ENCODE measurements around the gene IGFN1. TPM values are rescaled to one million over a fixed set of nuclear protein-coding genes. Genes with fewer than 3 reads are reported as not detected.

Gene IGFN1
- polyA plus RNA-seq, 4 donors: under 0.01 to 0.50 (median 0.01) TPM; not detected in 1

DNA sequence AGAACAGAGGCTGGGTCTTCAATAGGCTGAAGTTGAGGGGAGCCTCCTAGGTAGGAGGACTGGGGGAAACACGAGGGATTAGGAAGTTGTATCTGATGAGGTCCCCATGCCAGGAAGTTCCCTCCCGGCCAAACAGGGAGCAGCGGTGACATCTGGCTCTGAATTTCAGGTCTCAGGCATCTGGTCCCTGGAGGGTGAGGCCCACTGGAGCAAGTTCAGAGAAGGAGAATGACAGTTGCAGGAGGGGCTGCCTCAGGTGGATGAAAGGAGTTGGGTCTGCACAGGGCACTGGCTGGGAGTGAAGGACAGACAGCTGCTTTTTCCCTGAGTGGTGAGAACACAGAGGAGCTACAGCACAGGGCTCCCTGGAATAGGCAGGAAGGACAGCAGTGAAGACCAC is 45.5 kb upstream of the IGFN1 start:
- WGBS, 3 donors: 87 to 92% (median 88%) methylated on average over 3 of the region's 3 CpGs
- no peak for DNase-seq
- Histone ChIP-seq H3K27me3 (ENCODE audit: control insufficient read depth in 3 of 3, insufficient read depth in 3 of 3, low read length in 3 of 3) (no peaks in the 10 kb centered on the region), H3K9me3 (ENCODE audit: control insufficient read depth in 2 of 2, insufficient read depth in 1 of 2, low read depth in 1 of 2, low read length in 1 of 2) (no peaks in the 10 kb centered on the region), H3K27ac (ENCODE audit: low read depth in 1 of 3, low read length in 2 of 3) (no peak overlapping the region), H3K36me3 (ENCODE audit: control insufficient read depth in 3 of 3, insufficient read depth in 2 of 3, low read depth in 1 of 3, low read length in 3 of 3) (peaks cover 0 to 84% (median 3%) of the 10 kb centered on the region in 3 donors), H3K4me3 (ENCODE audit: low read depth in 1 of 3, low read length in 3 of 3) (no peak overlapping the region), H3K4me1 (ENCODE audit: control insufficient read depth in 3 of 3, insufficient read depth in 2 of 3, low read depth in 1 of 3, low read length in 2 of 3) (no peaks in the 10 kb centered on the region)
- no peak for FAIRE-seq

DNA sequence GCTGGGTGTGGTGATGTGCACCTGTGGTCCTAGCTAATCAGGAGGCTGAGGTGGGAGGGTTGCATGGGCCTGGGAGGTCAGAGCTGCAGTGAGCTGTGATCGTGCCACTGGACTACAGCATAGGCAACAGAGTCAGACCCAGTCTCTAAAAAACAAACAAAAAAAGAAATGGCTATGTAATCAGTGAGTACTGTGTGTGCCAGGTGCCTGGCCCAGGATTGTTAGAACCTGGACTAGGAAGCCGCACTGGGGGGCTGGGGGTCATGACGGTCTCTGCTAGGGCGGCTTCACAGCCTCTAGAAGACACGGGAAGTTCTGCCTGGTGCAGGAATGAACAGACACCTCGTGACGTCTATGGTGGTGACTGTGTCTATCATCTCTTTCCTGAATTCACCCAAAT is 44.8 kb upstream of the IGFN1 start:
- no peak for DNase-seq
- Histone ChIP-seq H3K36me3 (ENCODE audit: control insufficient read depth in 3 of 3, insufficient read depth in 2 of 3, low read depth in 1 of 3, low read length in 3 of 3) (peaks cover 0 to 80% (median 3%) of the 10 kb centered on the region in 3 donors), H3K27ac (ENCODE audit: low read depth in 1 of 3, low read length in 2 of 3) (no peak overlapping the region), H3K4me1 (ENCODE audit: control insufficient read depth in 3 of 3, insufficient read depth in 2 of 3, low read depth in 1 of 3, low read length in 2 of 3) (no peaks in the 10 kb centered on the region), H3K4me3 (ENCODE audit: low read depth in 1 of 3, low read length in 3 of 3) (no peak overlapping the region), H3K9me3 (ENCODE audit: control insufficient read depth in 2 of 2, insufficient read depth in 1 of 2, low read depth in 1 of 2, low read length in 1 of 2) (no peaks in the 10 kb centered on the region), H3K27me3 (ENCODE audit: control insufficient read depth in 3 of 3, insufficient read depth in 3 of 3, low read length in 3 of 3) (no peaks in the 10 kb centered on the region)
- no peak for FAIRE-seq
- 88 to 97% (median 93%) methylated on average over 7 of the region's 7 CpGs for whole genome bisulfite sequencing, 3 donors

DNA sequence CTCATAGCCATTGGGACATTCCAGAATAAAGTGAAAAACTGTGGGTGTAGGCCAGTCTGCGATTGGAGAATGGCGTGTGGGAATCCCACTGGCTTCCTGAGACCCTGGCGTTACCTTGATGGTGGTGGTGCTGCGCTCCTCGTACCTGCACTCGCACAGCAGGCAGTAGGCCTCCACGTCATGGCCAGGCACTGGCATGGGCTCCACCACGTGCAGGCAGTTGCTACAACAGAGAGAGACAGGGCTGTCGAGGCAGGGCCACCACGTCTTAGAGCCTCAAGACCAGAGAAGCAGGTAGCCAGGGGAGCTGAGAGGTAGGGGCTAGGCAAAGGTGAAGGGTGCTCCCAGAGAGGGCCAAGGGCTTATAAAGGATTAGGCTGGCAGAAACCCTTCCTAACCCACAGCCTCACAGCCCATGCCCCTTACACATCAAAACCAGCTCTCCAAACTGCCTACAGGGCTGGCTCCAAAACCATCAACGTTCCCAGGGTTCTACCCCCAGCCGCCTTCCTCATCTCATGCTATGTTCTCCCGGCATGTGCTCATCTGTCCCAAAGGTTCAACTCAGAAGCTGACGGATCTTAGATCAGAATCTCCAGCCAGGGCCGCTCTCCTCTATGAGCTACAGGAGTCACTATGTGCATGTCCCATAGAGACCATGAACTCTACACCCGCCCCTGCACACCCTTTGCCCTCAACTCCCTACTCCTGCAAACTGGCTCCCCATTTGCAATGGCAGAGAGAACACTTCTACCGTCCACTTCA is 43.8 kb upstream of the IGFN1 start:
- H3K36me3 ChIP-seq (ENCODE audit: control insufficient read depth in 3 of 3, insufficient read depth in 2 of 3, low read depth in 1 of 3, low read length in 3 of 3): peaks cover 0 to 74% (median 3%) of the 10 kb centered on the region in 3 donors
- FAIRE-seq (no peak), DNase-seq (no peak)
- no peak overlapping the region for H3K27ac ChIP-seq (ENCODE audit: low read depth in 1 of 3, low read length in 2 of 3)
- no peaks in the 10 kb centered on the region for H3K4me1 ChIP-seq (ENCODE audit: control insufficient read depth in 3 of 3, insufficient read depth in 2 of 3, low read depth in 1 of 3, low read length in 2 of 3)
- H3K27me3 ChIP-seq (ENCODE audit: control insufficient read depth in 3 of 3, insufficient read depth in 3 of 3, low read length in 3 of 3): no peaks in the 10 kb centered on the region
- H3K9me3 ChIP-seq (ENCODE audit: control insufficient read depth in 2 of 2, insufficient read depth in 1 of 2, low read depth in 1 of 2, low read length in 1 of 2): no peaks in the 10 kb centered on the region
- WGBS, 3 donors: 87 to 90% (median 88%) methylated on average over 17 of the region's 17 CpGs
- H3K4me3 ChIP-seq (ENCODE audit: low read depth in 1 of 3, low read length in 3 of 3): no peak overlapping the region

DNA sequence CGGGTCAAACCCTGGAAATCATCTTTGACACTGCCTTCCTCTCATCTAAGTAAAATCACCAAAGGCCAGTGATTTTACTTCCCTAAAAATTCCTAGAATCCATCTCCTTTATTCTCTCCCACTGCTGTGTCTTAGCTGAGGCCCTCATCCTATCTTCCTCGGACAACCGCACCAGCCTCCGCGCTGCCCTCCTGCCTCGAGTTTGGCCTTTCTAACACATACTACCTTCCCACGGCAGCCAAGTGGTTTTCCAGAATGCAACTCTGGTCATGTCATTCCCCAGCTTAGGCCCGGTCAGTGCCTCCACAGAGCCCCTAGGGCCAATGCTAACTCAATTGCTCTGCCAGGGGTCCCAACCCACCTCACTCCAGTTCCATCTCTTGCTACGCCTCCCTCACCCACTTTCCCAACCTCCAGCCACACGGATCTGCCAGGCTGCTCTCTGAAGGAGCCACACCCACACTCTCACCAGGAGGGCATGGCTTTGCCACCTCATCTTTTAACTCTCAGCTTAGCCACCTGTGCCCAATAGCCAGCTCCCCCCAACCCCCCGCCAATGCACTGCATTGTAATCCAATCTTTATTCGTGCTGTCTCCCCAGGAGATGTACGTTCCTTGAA is 43.1 kb upstream of the IGFN1 start:
- WGBS, 3 donors: 84 to 93% (median 88%) methylated on average over 12 to 13 of the region's 13 CpGs
- no peak for DNase-seq
- H3K4me1 ChIP-seq (ENCODE audit: control insufficient read depth in 3 of 3, insufficient read depth in 2 of 3, low read depth in 1 of 3, low read length in 2 of 3): no peaks in the 10 kb centered on the region
- peaks cover 0 to 69% (median 3%) of the 10 kb centered on the region in 3 donors for H3K36me3 ChIP-seq (ENCODE audit: control insufficient read depth in 3 of 3, insufficient read depth in 2 of 3, low read depth in 1 of 3, low read length in 3 of 3)
- no peak overlapping the region for H3K27ac ChIP-seq (ENCODE audit: low read depth in 1 of 3, low read length in 2 of 3)
- FAIRE-seq: no peak
- H3K9me3 ChIP-seq (ENCODE audit: control insufficient read depth in 2 of 2, insufficient read depth in 1 of 2, low read depth in 1 of 2, low read length in 1 of 2): no peaks in the 10 kb centered on the region
- H3K27me3 ChIP-seq (ENCODE audit: control insufficient read depth in 3 of 3, insufficient read depth in 3 of 3, low read length in 3 of 3): no peaks in the 10 kb centered on the region
- no peak overlapping the region for H3K4me3 ChIP-seq (ENCODE audit: low read depth in 1 of 3, low read length in 3 of 3)

DNA sequence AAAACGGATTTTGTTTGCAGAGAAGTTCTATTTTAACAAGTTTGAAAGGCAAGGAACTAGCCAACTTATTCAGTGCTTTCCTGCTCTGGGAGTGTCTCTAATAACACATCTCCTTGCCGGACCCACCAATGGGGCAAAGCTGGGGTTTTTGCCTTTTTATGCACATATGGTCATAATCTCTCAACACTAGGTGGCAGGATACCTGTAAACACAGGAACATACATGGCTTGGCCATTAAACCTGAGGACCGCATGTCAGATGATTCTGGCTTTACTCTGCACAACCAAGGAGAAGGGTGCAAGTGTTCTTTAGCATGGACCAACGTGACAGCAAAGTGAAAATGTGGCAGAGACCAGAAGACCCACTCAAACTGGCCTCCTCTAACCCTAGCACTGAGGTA is 41.2 kb upstream of the IGFN1 start:
- DNase-seq: peak; percentile 46 to 61

DNA sequence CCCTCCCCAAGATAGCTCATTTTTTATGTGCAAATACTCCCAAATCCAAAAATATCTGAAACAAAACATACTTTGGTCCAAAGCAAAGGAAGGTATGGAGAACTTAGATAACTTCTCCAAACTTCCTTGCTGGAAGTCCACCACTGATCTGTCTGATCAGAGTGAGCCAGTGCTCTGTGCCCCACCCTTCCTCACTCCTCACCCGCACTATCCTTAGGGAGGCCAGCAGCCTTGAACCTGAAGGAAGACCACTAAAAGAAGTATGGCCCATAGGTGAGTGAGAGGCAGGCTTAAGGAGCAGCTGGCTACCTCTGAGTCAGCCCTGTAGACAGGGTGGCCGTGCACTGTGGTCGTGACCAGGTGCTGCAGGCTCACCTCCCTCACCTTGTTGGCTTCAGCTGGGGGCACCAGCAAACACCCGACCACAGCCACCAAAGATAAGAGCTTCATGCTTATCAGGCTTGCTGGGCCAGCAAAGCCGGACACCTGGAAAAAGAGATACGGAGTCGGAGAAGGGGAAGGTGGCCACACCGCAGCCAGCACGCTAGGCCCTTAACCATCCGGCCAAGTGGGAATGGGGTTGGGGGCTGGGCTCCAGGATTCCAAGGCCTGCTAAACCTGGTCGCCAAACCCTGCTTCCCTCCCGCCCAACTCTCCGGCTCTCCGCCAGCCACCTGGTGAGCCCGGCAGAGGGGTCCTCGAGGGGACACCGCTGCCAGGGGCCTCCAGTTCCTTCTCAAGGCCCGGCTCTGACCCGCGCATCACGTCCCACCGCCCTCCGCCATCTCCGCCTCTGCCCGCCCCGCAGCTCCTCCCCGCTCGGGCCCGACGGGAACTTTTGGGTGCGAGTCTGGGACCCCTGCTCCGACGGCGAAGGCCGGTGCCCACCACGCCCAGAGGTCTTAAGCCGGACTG is 36.9 kb upstream of the IGFN1 start:
- H3K4me1 ChIP-seq (ENCODE audit: control insufficient read depth in 3 of 3, insufficient read depth in 2 of 3, low read depth in 1 of 3, low read length in 2 of 3): peaks cover 0 to 5% (median 4%) of the 10 kb centered on the region in 3 donors
- DNase-seq: no peak
- H3K27ac ChIP-seq (ENCODE audit: low read depth in 1 of 3, low read length in 2 of 3): no peak overlapping the region
- H3K36me3 ChIP-seq (ENCODE audit: control insufficient read depth in 3 of 3, insufficient read depth in 2 of 3, low read depth in 1 of 3, low read length in 3 of 3): peaks cover 0 to 11% (median 0%) of the 10 kb centered on the region in 3 donors
- peak overlapping the region; percentile 69 to 88 (median 82) for H3K4me3 ChIP-seq (ENCODE audit: low read depth in 1 of 3, low read length in 3 of 3)
- FAIRE-seq: no peak
- H3K27me3 ChIP-seq (ENCODE audit: control insufficient read depth in 3 of 3, insufficient read depth in 3 of 3, low read length in 3 of 3): peaks cover 0 to 6% (median 0%) of the 10 kb centered on the region in 3 donors
- no peaks in the 10 kb centered on the region for H3K9me3 ChIP-seq (ENCODE audit: control insufficient read depth in 2 of 2, insufficient read depth in 1 of 2, low read depth in 1 of 2, low read length in 1 of 2)
- WGBS, 3 donors: 2 to 4% (median 4%) methylated on average over 33 to 37 of the region's 37 CpGs

More for the DNA sequence above, 41.2 kb upstream of the IGFN1 start:
- peaks cover 0 to 2% (median 0%) of the 10 kb centered on the region in 3 donors for H3K4me1 ChIP-seq (ENCODE audit: control insufficient read depth in 3 of 3, insufficient read depth in 2 of 3, low read depth in 1 of 3, low read length in 2 of 3)
- H3K27me3 ChIP-seq (ENCODE audit: control insufficient read depth in 3 of 3, insufficient read depth in 3 of 3, low read length in 3 of 3): no peaks in the 10 kb centered on the region
- no peaks in the 10 kb centered on the region for H3K9me3 ChIP-seq (ENCODE audit: control insufficient read depth in 2 of 2, insufficient read depth in 1 of 2, low read depth in 1 of 2, low read length in 1 of 2)
- 48 to 70% (median 55%) methylated on average over 4 of the region's 4 CpGs for WGBS, 3 donors
- H3K36me3 ChIP-seq (ENCODE audit: control insufficient read depth in 3 of 3, insufficient read depth in 2 of 3, low read depth in 1 of 3, low read length in 3 of 3): peaks cover 0 to 50% (median 0%) of the 10 kb centered on the region in 3 donors
- no peak for FAIRE-seq
- no peak overlapping the region for H3K27ac ChIP-seq (ENCODE audit: low read depth in 1 of 3, low read length in 2 of 3)
- H3K4me3 ChIP-seq (ENCODE audit: low read depth in 1 of 3, low read length in 3 of 3): no peak overlapping the region

DNA sequence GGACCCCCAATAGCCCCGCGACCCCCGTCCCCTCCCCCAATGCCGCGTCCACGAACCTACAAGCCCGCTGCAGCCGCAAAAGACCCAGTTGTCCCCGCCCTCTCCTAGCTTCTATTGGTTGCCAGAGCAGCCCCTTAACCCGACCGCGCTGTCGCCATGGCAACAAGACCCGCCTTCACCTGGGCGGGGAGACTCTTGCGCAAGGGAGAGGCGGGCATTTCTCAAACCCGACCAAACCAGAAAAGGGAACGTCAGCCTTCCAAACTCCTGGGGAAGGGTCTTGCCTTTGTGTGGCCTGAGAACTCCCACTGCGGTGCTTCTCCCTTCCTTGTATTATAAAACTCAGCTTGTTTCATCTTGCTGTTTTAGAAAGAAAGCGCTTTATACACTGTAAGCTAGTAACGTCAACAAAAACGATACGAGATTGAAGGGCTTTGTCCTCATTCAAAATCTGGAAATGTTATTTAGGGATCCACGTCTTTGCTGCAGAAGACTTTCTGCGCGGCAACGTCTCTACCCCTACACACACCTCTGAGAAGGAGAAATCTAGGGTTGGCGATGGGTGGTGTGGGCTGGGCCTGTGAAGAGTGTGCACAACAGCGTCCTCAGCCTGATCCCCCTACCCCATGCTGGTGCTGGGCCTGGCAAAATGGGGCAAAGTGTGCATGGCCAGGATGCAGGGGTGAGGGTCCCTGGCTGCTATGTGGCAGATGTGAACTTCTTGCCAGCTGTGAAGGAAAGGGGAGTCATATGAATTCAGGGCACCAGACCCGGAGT is 36.0 kb upstream of the IGFN1 start, which contains the start of gene TMEM9:
Gene TMEM9, minus strand, starts transcription at position 86 of the 777 bp plus-strand sequence. CDS start 551 bp downstream, outside the sequence.
- Histone ChIP-seq H3K4me1 (ENCODE audit: control insufficient read depth in 3 of 3, insufficient read depth in 2 of 3, low read depth in 1 of 3, low read length in 2 of 3) (peaks cover 0 to 5% (median 4%) of the 10 kb centered on the region in 3 donors), H3K4me3 (ENCODE audit: low read depth in 1 of 3, low read length in 3 of 3) (peak within 1 kb of the TSS; percentile 69 to 88 (median 82)), H3K27ac (ENCODE audit: low read depth in 1 of 3, low read length in 2 of 3) (peak within 1 kb of the TSS in 1 of 3 donors; percentile 62), H3K36me3 (ENCODE audit: control insufficient read depth in 3 of 3, insufficient read depth in 2 of 3, low read depth in 1 of 3, low read length in 3 of 3) (peaks cover 0 to 8% (median 0%) of the 10 kb centered on the region in 3 donors), H3K27me3 (ENCODE audit: control insufficient read depth in 3 of 3, insufficient read depth in 3 of 3, low read length in 3 of 3) (peaks cover 0 to 6% (median 2%) of the 10 kb centered on the region in 3 donors), H3K9me3 (ENCODE audit: control insufficient read depth in 2 of 2, insufficient read depth in 1 of 2, low read depth in 1 of 2, low read length in 1 of 2) (no peaks in the 10 kb centered on the region)
- 6 to 8% (median 8%) methylated on average over 31 of the region's 31 CpGs for WGBS, 3 donors
- FAIRE-seq (no peak), DNase-seq (peak; percentile 95 to 98)

All from small intestine (tissue), 7 donors.